ENCODE data around the gene SEMA4C.

GRCh38 chr2:96847586-96847985 lies 22.3 kb downstream of the SEMA4C start:
- TF ChIP-seq, protein P1, sequence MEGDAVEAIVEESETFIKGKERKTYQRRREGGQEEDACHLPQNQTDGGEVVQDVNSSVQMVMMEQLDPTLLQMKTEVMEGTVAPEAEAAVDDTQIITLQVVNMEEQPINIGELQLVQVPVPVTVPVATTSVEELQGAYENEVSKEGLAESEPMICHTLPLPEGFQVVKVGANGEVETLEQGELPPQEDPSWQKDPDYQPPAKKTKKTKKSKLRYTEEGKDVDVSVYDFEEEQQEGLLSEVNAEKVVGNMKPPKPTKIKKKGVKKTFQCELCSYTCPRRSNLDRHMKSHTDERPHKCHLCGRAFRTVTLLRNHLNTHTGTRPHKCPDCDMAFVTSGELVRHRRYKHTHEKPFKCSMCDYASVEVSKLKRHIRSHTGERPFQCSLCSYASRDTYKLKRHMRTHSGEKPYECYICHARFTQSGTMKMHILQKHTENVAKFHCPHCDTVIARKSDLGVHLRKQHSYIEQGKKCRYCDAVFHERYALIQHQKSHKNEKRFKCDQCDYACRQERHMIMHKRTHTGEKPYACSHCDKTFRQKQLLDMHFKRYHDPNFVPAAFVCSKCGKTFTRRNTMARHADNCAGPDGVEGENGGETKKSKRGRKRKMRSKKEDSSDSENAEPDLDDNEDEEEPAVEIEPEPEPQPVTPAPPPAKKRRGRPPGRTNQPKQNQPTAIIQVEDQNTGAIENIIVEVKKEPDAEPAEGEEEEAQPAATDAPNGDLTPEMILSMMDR (conservative IDR thresholded peaks at IDR 0.05; ENCODE audit: low read length) = no peak
- TF ChIP-seq EZH2phosphoT487 (IDR thresholded peaks at IDR 0.05; ENCODE audit: borderline replicate concordance, low read depth, low read length) = no peak
